ENCODE data around the gene ZNF219. TPM values are rescaled to one million over a fixed set of nuclear protein-coding genes. Genes with fewer than 3 reads are reported as not detected.

ZNF219 gene
- total RNA-seq, 1 experiment from 2014 or later, result 45.8 TPM

- in situ Hi-C loops (cut with HindIII; ENCODE audit: low sequenced_read_pairs), result no loop called here
- DNase-seq (ENCODE audit: low spot score), result peak; percentile 20
Measured at GRCh38 chr14:21072031-21072473, 26.4 kb downstream of the ZNF219 start.

DNA sequence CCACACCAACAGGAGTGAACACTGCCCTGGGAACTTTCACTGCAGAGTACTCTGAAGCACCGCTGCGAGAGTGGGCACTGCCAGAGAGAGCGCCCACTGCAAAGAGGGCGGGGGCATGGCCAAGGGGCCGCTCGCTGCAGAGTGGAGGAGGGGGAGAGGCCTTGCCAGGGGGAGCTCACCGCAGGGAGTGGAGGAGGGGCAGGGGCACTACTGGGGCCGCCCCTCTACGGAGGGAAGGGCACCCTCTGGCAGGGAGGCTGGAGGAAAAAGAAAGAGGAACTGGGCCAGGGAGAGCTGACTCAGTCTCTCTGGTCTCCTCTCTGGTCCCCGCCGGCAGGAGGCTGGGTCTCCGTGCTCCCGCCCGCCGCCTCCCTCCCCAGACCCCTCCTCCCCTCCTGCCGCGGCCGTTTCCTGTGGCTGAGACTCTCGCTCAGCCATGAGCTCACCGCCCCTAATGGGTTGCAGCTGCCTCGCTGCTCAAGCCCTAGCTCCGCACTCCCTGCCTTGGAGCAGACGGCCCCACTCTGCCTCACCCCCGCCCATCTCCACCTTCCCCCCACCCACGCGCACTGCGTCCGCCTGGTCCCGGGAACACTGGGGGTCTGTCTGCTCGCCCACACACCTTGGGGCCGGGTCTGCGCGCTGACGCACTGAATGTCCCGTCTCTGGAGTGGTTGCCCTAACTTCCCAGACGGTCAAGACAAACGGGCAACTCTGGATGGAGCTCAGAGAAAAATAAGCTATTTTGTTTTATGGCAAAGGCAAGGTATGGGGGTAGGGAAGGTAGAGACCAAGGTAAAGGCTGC lies 27.0 kb downstream of the ZNF219 start:
- in situ Hi-C loops (cut with HindIII; ENCODE audit: low sequenced_read_pairs), result no loop called here

DNA sequence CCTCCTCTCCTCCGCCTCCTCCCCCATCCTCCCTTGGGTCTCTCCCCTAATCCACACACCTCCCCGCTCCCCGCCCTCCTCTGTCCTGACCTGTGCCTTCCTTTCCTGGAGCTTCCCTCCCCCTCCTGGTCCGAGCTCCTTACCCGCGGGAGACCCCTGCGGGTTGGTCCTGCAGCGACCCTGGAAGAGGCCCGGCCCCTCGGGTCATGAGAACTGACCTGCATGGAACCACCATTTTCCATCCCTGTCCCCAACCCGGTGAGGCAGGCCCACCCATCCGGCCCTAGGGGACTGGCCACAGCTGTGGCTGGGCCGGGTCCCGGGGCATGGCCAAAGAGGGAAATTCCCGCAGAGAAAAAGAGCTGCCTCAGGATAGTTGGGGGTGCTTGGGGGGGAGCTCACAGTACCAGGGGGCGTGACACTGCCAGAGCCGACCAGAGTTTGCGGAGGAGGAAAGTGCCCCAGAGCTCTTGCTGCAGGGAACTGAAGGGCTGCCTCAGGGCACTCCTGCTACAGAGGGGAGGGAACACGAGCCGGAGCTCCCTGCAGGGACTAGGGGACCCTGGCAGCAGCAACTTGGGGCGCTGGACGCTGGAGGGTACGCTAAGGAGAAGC lies 27.7 kb downstream of the ZNF219 start:
- in situ Hi-C loops (cut with HindIII; ENCODE audit: low sequenced_read_pairs), result no loop called here
- DNase-seq (ENCODE audit: low spot score), result peak; percentile 51

More for the DNA sequence above, 27.0 kb downstream of the ZNF219 start:
- DNase-seq (ENCODE audit: low spot score), result peak; percentile 59

DNA sequence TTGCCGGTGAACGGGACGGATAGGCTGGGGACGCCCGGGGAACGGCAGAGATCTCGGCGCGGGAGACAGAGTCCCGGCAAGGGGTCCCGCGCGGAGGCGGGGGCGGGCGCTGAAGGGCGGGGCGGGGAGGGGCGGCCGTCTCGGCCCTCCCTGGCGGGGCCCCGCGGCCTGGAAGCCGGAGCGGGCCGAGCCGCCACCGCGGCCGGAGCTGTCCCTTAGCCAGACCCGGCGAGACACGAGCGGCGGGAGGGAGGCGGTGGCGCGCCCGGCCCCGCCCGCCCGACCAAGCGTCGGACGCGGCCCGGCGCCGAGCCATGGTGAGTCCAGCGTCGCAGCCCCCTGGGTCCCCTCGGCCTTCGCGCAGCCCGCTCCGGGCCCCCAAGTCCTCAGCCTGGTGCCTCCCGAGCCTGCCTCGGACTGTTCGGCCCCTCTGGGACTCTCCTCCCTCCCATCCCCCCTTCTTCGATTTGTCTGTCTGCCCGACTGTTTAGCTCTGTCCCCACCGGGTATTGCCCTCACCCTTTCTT lies 28.3 kb downstream of the ZNF219 start, which contains the start of gene ARHGEF40:
ARHGEF40 (plus strand) TSS at position 222 of the 527 bp plus-strand sequence; CDS start at position 315, 93 bp downstream.
- DNase-seq (ENCODE audit: low spot score), result peak; percentile 79
- in situ Hi-C loops (cut with HindIII; ENCODE audit: low sequenced_read_pairs), result no loop called here

DNA sequence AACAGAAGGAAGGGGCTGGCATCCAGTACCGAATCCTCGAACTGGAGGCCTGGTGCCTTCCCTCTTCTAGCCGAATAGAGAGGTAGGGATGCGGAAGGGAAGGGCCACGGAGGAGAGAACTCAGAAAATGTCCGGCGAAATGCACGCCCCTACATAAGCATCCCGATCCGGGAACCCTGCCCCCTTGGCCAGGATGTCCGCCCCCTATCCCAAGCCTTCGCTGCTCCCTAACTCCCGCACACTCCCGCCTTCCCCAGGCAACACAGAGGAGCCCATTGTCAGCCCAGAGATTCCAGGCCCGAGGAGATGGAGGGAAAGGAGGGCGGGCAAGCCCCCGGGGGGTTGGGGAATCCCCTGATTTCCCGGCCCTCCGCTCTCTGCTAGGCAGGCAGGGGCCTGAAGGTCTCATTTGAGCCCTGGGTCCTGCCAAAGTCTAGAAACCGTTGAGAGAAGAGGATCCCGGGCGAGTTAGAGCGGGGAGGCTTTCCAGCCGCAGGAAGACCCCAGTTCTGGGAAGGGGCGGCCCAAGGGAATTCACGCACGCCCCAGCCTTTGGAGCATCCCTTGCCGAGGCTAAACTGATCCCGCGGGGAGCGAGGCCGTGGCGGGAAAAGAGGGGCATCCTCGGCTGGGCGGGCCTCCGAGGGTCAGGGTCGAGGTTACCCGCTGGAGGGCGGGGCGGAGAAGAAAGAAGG lies 28.9 kb downstream of the ZNF219 start:
- in situ Hi-C loops (cut with HindIII; ENCODE audit: low sequenced_read_pairs), result no loop called here
- peak; percentile 62 for DNase-seq (ENCODE audit: low spot score)

DNA sequence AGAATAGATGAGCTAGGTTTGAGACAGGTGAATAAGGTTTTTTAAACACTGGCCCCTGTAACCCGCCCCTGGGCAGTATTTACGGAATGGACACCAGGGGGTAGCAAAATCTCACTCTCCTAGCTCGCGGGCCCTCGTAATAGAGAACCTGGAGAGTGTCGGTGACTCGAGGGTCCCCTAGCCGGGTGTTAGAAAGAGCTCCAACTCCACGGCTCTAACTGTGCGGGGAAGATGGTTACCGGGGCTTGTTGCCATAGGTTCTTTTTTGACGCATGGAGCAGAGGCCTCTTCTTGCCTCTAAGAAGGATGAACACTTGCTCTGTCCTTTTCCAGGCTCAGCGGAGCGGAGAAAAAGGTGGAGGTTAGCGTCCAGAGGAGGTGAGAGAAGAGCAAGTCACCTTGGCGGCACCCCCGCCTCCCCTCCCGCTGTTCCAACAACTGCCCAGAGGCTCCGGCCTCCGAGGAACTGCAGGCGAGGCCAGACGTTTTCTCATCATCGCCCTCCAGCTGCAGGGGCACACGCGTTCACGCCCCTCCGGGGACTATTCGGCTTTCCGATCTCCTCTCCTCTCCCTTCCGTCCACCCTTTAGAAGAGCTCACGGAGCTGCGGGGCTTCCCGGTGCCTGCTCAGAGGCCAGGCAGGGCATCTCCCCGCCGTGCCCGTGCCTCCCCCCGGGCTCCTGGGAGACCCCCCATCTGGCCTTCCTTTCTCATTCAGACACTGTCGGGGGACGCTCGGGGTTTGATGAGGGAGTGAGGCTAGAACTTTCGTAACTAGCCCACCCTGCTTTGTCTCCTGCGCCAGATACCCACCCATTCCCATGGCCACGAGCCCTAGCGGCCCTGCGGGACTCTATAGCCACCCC lies 29.7 kb downstream of the ZNF219 start:
- in situ Hi-C loops (cut with HindIII; ENCODE audit: low sequenced_read_pairs), result no loop called here

DNA sequence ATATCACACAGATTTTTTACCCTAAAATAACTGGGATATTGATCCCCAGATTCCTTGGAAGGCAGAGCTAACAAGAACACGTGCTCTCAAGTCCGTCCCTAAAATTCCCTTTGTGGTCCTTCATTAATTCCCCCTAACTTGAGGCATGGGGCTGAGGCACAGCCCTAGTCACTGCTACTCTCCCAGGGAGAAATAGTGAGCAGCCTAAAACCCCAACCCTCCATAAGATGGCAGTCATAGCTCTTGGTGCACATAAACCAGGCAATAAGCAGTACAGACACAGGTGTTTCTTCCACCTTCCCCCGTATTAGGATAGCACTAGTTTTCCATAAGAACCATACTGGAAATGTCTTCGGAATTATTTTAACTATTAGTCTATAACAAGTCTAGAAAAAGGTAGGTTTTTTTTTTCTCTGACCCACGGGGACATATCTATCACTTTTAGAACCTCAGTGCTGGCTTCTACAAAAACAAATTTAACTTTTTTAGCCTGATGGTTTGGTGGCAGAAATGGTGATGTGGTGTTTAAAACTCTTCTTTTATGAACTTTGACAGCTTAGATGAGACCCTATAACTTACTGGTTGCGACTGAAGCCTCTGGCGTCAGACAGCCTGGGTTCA lies 31.5 kb downstream of the ZNF219 start:
- in situ Hi-C loops (cut with HindIII; ENCODE audit: low sequenced_read_pairs), result no loop called here
- DNase-seq (ENCODE audit: low spot score), result peak; percentile 27

More for the DNA sequence above, 29.7 kb downstream of the ZNF219 start:
- peak; percentile 83 for DNase-seq (ENCODE audit: low spot score)

DNA sequence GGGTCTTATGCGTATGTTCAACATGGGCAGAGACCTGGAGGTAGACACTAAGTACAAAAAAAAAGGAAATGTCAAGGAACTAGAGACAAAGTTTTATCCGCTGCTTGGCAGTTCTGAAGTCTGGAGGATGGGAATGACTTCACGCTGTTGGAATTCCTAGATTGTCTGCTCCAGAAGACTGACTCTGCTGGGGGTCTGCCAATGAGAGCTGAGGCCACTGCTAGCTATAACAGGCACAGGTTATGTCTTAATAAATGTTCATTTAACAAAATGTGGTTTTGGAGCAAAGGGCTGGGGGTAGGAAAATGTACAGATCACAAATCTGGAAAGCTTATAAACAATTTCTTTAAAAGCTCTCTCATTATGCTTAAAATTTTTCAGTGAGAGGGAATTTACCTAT lies 35.0 kb downstream of the ZNF219 start:
- DNase-seq (ENCODE audit: low spot score), result no peak
- in situ Hi-C loops (cut with HindIII; ENCODE audit: low sequenced_read_pairs), result no loop called here

DNA sequence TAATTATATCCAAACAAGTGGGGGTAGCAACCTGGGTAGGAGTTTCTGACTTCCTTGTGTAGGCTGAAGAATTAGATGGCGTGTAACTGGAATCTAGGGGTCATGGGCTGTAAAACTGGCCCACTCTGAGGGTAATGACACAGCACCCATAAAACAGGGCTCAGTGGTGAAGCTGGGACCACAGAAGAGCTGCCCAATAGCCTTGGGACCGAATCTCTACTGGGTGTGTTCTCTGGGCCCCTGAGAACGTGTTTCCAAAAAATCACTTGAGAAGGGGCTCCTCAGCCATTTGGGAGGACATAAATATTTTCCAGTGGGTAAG lies 37.1 kb downstream of the ZNF219 start:
- no peak for DNase-seq (ENCODE audit: low spot score)
- in situ Hi-C loops (cut with HindIII; ENCODE audit: low sequenced_read_pairs), result no loop called here

DNA sequence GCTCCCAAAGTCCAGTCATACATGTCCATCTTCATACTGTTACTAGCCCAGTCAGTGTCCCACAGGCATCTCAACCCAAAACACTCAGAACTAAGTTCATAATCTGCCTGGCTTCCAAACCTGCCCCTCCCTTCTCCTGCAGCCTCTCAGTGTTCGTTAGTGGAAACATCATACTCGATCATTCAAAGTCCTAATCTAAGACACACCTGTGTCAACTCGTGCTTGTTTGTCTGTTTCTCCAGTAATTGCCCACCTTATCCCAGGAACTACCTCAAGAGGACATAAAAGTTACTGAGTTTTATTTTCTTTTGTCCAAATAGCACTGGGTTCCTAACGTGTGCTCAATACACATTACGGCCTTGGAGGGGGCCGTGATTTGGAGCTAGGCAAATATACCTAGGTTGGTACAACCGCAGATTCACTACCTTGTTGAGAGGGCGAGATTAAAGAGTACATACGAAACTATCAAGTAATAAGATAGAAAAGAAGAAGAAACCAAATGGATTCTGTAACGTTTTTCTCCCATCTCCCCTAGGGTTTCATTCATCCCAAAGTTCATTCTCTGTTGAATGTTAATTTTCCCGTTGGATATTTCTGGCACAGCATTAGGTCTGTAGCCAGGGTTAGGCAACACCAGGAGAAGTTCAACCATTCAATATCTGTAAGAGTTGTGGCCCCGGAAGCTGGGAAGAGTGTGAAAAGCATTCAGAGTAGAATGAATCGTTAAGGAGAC lies 37.7 kb downstream of the ZNF219 start:
- in situ Hi-C loops (cut with HindIII; ENCODE audit: low sequenced_read_pairs), result no loop called here
- no peak for DNase-seq (ENCODE audit: low spot score)

- no peak for DNase-seq (ENCODE audit: low spot score)
- in situ Hi-C loops (cut with HindIII; ENCODE audit: low sequenced_read_pairs), result no loop called here
Measured at GRCh38 chr14:21059842-21060613, 38.4 kb downstream of the ZNF219 start.

DNA sequence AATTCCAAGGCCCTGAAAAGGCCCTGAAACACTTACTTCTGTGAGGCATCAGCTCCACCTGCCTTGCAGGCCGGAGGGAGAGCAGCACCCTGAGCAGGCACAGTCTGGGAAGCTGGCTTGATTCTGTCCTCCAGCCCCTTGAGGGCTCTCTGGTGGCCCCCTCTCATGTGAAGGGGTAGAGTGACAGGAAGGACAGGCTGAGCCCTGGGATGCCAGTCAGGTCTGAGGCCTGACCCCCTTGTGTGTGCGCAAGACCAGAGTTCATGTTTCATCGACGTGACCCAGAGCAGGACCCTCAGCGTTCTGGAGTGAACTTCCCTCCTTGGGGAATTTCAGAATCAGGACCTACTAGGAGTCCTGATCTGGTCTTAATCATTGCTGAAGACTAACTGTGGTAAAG lies 39.6 kb downstream of the ZNF219 start:
- in situ Hi-C loops (cut with HindIII; ENCODE audit: low sequenced_read_pairs), result no loop called here
- no peak for DNase-seq (ENCODE audit: low spot score)

GRCh38 chr14:21057803-21058675 lies 40.4 kb downstream of the ZNF219 start, which contains the start of gene RNASE8:
Gene RNASE8 (plus strand): TSS chr14:21057822. CDS start chr14:21057893, 71 bp downstream.
- no peak for DNase-seq (ENCODE audit: low spot score)
- in situ Hi-C loops (cut with HindIII; ENCODE audit: low sequenced_read_pairs), result no loop called here

DNA sequence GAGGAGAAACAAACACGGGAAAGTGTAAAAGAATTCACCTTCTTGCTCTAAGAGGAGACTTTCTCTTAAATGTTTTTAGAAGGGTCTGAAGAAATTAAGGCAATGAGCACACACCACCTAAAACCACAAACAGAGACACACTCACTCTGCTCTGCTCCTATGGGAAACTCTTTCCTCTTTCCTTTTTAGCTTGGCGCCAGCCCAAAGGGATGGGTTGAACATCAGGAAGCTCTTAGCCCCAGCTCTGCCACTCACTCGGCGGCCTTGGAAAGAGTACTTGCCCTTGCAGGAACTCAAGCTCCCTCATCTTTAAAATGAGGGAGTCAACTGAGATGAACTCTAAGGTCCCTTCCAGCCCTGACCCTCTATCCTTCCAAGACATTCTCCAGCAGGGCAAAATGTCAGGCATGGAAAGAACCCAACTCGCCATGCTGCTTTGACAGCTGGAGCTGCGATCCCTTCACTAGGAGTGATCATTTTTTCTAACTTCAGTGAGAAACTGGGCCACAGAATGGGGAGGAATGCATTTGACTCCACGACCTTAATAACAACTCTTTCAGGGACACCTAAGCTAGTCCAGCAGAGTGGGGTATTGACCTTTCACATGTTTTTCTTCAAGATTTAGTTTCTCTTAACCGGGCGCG lies 41.8 kb downstream of the ZNF219 start:
- in situ Hi-C loops (cut with HindIII; ENCODE audit: low sequenced_read_pairs), result no loop called here
- DNase-seq (ENCODE audit: low spot score), result no peak

DNA sequence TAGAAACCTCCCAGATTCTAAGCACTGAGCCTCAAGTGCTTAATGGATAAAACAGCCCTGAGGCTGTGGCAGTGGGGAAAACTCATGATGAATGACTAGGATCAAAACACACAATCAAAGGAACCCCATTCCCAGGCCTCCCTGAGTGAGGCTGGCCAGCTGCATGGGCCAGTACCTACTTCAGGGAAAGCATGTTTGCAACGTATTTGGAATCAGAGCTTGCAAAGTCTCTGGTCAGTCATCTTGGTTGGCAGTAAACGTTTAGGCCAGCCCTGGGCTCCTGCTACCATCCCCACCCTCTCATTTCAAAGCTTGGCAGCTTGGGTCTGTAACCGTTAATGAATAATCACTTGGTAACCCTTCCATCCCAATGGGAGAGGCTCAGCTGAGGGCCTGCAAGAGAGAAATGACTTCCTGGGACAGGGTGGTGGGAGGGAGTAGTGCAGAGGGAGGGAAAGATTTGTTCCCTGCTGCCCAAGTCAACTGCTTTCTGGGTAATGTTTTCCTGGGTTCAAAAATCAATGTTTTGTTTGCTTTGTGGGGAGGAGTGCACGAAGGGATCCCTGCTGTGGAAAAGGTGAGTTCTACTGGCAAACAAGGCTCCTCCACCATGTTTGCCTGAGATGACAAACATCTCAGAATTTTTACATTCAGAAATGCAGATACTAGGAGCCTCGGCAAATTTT lies 42.9 kb downstream of the ZNF219 start:
- in situ Hi-C loops (cut with HindIII; ENCODE audit: low sequenced_read_pairs), result no loop called here
- DNase-seq (ENCODE audit: low spot score), result no peak
